Occipital lobe (tissue), 2 donors: ENCODE results near the gene KRT33B. TPM values are rescaled to one million over a fixed set of nuclear protein-coding genes. Genes with fewer than 3 reads are reported as not detected.
"Not testable (repeated sequence)": the region's sequence is repeated elsewhere in the genome, so short reads cannot be mapped to it uniquely, and the experiment has no call there.

Experiments
- DNase-seq: peaks from one replicate; lab custom pipeline; 2025; lab: John Stamatoyannopoulos, UW
- total RNA-seq: library from RNA; depleted of rRNA; stranded (reverse); fragments of >200 nt; gene quantifications from one replicate; pipeline ENCODE4 v1.2.3, GENCODE V29; 2014

The KRT33B gene
- total RNA-seq, 1 donor from 2014 or later, result not detected

DNA sequence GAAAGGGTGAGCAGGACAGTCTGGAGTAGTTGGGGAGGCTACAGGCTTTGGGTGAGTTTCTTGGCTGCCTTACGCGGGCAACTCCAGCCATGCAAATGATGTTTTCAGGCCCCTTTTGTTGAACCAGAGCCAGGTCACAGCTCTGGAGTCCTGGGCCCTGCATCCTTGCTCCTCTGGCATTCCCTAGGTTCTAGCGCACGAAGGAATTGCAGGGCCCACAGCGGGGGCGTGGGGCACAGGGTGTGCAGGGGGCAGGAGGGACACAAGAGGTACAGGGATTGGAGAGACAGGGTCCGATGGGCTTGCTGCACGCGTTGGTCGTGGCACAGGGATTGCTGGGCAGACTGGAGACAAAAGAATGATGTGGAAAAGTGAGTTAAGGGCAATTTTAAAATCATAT, 24.2 kb upstream of the KRT33B start:
- no peak for DNase-seq

DNA sequence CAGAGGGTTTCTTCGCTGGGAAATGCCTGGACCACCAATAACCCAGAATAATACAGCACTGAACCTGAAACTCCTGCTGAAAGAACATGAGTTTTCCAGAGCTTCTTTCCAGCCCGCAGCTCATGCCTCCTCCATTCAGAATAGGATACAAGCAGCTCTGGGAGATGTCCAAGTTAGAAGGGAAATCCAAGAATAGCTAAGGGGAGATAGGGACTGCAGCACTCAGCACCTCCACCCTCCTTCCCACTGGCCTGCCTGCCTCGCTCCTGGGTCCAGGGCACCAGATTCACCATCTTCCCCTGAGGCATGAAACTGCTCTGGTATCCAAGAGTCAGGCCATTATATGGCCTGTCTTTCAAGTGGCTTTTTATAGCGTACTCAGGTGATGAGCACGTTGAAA, 23.7 kb upstream of the KRT33B start:
- DNase-seq, result no peak

DNA sequence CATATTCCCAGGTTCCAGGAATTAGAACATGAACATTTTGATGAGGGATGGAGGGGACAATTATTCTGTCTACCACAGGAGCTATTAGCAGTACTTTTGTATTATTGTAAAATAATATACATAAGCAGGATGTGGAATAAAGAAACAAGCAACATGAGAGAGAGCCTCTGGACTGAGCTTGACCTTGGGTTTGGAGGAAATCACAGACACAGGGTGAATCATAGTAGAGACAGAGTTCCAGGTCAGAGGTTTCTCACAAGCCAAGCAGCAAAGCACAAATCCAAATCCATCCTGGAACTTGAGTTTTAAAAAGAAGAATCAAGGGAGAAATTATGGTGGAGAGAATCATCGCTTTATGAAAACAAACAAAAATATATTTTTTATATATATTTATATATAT, 22.7 kb upstream of the KRT33B start:
- DNase-seq, result no peak

DNA sequence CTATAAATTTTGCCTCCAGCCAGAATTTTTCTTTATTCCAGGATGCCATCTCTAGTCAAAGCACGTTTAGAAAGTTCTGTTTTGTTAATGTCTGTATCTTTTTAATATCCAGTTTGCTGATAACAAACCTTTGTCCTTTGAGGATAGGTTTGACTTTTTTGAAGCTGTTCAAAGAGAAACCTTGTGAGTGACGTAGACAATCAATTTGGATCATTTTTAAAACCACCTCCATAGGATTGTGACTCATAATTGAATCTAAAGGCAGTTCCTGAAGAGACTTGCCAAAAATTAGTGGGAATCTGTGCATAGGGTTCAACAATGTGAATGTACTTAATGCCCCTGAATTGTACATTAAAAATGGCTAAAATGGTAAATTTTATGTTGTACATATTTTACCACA, 21.9 kb upstream of the KRT33B start:
- DNase-seq, result no peak

DNA sequence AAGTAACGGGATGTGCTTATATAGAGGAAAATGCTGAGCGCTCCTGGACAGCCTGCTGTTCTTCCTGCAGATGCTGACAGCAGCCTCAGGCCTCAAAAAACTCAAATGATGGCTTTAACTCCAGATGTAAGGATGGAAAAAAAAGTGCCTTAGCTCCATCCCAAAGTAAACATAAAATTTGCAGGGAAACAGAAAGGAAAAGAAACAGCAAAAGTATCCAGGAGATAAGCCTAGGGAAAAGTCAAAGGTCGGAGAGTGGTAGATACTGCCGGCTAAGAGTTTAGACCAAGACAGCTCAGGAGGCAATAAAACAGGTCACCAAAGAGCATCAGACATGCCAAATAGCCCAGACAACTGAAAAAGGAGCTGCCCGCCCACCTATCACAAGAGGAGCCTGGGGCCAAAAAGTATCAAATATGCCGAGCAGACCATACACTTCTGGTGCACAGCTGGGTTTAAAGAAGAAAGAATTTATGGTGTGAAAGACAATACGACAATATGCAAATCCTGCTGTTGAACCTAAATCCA, 20.9 kb upstream of the KRT33B start:
- DNase-seq, result no peak

DNA sequence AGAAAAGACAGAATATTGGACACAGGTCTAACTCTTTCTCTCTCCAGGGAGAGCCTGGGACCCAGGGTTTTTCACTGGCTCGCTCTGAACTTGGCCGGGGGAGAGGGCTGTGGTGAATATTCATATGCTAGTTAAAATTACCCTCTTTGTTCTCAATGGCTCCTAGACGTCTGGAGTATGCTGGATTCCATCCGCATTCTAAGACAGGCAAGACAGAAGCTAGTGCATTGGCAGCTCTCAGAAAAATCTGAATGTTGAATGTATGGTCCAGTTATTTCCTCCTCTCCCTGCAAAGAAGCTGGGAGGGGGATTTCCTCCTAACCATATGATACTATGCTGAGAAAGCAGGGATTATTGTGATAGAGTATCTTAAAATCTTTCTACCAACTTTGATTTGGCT, 18.1 kb upstream of the KRT33B start:
- DNase-seq, result no peak

DNA sequence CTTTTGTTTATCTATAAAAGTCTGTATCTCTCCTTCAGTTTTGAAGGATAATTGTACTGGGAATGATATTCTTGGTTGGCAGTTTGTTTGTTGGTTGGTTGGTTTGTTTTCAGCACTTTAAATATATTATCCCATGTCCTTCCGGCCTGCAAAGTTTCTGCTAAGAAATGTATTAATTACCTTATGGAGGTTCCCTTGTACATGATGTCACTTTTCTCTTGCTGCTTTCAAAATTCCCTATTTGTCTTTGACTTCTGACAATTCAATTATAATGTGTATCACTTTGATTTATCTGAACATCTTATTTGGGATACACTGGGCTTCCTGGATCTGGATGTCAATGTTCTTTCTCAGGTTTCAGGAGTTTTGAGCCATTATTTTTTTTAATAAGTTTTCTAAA, 16.6 kb upstream of the KRT33B start:
- no peak for DNase-seq

DNA sequence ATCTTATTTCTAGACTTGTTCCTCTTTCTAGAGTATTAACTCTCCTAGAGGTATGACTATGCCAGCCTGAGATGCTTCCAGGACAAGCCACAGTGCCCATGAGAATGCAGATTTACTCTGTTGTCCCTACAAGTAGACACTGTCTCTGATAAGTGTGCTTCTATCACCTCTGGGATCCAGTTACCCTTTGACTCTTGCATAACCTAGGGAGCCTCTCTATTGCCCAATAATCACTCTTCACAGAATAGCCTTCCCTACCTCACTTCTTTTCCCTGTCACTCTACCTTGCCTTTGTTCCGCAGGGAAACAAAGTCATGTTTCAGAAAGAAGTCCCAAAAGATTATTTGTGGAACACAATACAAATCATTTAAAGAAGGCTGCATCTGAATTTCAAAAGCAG, 14.1 kb upstream of the KRT33B start:
- DNase-seq, result no peak

DNA sequence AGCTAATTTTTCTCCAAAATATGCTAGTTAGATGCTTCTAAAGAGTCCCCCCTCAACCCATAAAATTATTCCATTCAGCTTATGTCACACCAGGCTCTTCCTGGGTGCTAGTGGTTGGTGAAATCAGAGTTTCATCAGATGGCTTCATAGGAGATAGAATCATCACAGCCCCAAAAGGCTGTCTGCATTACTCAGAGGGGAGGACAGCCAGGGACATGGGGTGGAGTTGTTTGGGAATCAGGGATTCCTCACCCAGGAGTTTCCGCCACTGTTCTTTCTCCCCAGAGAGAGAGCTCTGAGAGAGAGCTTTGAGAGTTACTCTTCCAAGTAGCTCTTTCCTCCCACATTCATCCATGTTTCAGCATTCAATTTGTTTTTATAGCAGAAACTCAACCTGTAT, 12.8 kb upstream of the KRT33B start:
- DNase-seq, result no peak

DNA sequence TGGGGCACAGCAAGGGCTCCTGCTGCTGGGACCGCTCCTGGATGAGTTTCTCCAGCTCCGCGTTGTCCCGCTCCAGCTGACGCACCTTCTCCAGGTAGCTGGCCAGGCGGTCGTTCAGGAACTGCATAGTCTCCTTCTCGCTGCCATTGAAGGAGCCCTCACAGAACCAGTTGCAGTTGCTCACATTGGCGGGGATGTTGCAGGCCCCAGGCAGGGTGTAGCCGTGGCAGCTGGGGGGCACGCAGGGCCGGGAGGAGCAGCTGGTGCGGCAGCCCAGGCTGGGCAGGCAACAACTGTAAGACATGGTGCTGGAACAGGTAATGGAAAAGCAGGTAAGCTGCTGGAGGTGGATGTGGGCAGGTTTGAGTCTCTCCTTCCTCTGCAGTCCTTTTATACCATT, 12.3 kb upstream of the KRT33B start, which contains the start of gene KRT34:
KRT34 (minus strand) TSS at position 364 of the 400 bp plus-strand sequence; CDS start at position 304, 60 bp downstream.
- not testable (repeated sequence) for DNase-seq

DNA sequence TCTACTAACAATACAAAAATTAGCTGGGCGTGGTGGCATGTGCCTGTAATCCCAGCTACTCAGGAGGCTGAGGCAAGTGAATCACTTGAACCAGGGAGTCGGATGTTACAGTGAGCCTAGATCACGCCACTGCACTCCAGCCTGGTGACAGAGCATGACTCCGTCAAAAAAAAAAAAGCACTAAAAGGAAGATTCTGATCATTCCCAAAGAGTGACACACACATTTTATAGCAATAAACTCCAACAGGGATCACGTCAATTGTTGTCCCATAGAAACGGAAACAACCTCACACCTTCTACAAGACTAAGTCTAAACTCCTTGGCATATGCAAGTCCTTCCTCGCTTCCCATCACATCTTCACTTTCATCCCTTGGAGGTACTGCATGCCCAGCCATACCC, 10.5 kb upstream of the KRT33B start:
- DNase-seq, result not testable (repeated sequence)

DNA sequence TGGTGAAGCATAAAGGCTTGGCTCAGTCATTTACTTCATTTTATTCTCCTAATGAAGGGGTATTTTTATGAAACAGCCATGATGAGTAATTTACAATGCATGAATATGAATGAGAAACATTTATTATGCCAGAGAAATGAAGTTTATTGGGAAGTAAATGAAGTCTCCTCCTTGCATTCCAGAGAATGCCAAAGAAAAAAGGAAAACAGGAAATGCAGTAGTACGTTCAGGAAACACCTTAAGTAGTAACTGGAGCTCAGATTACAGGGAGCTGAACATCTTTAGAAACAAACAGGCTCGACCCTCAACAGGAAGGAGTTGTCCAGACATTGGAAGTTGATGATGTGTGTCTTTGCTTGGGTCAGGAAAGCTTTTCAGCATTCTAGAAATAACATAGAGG, 7.9 kb upstream of the KRT33B start:
- DNase-seq, result no peak

DNA sequence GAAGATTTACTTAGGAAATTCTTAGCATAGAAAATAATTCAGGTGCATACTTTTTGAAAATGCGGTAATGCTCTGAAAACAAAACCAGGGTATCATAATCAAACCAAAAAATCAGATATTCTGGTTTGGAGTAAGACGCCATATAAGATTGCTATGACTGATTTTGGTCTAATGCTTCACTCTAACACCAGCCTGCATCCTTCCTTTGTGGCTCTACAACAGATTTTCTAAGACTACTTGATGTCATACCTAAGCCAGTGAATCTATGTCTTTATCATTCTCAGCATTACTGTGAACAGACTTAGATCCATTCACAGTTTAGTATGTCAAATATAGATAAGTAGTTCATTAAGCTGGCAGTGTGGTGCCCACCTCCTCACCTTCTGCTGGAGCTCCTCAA, 590 bp downstream of the KRT33B start:
- DNase-seq, result no peak

DNA sequence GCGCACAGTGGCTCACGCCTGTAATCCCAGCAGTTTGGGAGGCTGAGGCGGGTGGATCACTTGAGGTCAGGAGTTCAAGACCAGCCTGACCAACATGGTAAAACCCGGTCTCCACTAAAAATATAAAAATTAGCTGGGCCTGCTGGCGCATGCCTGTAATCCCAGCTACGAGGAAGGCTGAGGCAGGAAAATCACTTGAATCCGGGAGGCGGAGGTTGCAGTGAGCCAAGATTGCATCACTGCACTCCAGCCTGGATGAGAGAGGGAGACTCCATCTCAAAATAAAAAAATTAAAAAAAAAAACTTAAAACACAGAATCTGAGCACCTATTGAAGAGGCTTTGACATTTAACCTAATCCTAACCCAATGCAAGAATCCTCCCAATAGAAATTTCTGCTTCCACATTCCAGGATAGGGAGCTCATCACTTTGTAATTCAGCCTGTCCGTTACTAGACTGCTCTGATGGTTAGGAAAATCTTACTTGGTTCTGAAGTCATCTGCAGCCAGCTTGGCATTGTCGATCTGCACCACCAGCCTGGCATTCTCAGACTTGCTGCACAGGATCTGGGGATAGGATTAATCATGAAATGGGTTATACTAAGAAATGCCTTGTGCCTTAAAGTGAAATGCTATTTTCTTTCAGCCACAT, 2.1 kb downstream of the KRT33B start:
- no peak for DNase-seq

DNA sequence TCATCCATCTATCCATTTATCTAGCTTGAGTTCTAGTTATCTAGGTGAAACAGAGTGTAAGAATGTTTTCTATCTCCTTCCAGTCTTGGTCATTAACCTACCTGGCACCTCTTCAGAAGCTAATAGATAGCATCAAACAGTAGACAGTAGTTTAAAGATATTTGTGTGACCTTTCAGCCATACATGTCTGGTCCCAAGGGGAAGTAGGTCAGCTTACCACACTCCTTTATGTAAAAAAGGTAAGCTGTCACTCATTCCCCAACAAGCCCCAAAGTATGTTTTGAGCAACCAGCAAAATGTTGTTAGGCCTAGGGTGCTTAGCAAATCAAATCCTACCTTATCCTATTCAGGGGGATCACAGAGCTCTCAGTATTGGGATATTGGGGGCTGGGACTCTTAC, 3.5 kb downstream of the KRT33B start:
- DNase-seq, result no peak

DNA sequence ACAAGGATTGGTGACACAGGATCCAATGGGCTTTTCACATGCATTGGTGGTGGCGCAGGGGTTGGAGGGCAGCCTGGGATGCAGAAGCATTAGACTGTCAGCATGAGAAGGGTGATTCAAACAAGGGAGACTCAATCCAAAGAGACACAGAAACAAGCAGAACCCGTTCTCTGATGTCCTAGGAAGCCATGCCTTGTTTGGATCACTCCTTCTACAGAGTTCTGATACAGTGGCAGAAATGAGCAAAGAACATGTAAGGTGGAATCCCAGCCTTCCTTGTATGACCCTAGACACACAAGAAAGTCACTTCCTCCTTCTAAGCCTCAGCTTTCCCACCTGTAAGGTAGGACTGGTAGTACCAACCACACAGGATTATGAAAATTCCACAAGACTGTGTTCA, 5.7 kb downstream of the KRT33B start:
- no peak for DNase-seq

DNA sequence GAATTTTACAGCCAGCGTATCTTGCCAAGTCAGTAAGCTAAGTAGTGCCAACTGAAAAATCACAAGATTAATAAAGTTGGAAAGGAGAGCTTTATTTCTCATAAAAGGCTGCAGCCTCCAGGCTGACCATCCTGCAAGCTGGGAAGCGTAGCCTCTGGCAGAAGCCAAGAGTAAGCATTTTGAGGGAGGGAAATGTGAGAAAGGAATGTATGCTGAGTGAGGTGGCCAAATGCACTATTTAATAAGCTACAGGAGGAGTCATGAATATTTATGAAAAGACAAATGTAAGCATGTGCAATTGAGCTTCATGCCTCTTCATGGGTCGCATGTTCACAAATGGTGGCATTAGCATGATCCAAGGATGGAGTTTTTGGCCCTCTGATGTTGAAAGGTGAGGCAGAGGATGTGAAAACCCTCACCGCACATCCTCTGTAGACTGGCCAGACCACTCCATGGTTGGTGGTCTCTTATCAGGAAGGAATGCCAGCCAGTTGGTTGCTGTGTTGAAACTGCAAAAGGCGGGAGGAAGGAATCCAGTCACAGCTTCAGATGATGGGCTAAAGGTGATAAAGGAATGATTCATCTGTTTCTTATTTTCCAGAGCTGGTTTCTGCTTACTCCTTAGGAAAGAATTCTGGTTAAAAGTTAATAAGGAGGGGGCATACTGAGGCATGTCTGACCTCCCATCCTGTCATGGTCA, 9.2 kb downstream of the KRT33B start:
- no peak for DNase-seq

DNA sequence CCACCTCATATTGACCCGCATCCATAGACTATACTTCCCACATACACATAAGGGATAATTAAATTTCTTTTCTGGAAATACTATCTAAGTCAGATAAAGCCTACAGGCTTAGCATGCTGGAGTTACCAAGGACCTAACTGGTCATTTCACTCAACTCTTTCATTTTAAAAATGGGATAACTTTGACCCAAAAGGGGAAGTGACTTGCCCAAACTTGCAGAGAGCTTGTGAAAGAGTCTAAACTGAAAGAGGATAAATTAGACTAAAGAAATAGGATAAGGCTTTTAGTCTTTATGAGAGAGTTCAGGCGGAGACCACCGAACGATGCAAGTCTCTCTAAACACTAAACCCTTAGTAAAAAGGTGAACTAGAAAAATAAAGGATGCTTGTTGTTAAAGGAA, 15.1 kb downstream of the KRT33B start:
- DNase-seq, result no peak

DNA sequence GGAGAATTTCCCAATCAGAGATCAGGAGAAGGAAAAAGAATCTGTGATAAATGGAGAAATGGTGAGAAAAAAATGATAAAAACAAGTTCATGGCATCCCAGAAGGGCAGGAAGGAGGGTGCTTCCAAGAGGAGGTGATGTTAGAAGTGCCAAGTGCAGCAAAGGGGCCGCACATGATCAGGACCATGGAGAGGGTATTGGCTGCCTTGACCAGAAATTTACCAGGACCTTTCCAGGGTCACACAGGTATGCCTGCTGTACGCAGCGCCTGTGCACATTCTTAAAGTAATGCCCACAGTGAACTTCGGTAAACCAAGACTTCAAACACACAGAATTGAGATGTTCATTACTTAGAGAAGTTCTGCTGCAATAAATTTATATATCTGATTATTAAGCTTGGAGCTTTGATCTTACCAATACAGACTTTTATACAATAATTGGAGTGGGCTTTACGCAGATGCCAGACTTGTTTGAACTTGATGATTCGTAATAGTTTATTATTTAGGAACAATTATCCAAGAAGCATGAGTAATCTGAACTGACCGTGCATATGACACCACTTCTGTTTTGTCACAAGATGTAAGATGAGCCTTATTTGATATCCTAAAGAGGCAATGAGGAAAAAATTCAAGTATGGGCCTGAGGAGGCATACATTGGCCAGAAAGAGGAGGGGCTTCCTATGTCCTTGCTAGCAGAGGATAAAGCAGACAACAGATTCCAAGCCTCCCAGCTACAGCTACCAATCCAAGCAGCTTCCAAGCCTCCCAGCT, 16.8 kb downstream of the KRT33B start:
- no peak for DNase-seq

DNA sequence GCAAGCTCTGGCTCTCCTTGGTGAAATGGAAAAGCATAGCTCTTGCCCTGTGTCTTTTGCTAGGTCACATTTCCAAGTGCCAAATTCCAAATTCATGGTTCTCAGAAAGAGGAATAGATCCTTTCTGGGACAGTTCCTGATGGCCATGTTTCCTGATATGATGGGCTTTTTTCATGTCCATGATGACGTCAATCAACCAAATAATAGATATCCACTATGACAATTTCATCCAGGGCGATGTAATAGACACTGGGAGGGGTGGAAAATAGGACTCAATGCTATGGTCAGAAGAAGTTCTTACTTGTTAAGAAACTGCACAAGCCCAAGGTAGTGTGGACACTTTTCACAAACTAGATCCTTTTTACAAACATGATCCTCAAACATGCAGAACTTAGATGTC, 18.4 kb downstream of the KRT33B start:
- no peak for DNase-seq

DNA sequence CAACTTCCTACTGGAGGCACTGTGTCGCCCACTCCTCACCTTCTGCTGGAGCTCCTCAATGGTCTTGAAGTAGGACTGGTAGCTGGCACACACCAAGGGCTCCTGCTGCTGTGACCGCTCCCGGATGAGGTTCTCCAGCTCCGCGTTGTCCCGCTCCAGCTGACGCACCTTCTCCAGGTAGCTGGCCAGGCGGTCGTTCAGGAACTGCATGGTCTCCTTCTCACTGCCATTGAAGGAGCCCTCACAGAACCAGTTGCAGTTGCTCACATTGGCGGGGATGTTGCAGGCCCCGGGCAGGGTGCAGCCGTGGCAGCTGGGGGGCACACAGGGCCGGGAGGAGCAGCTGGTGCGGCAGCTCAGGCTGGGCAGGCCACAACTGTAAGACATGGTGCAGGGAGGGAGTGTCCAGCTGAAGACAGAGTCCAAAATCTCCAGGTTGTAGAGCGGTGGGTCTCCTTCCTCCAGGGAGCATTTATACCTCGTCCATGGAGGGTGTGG, 19.2 kb downstream of the KRT33B start, which contains the start of gene KRT33A:
KRT33A (minus strand) TSS at position 448 of the 498 bp plus-strand sequence; CDS start at position 387, 61 bp downstream.
- not testable (repeated sequence) for DNase-seq
